ENCODE data around the gene CXXC5. TPM values are rescaled to one million over a fixed set of nuclear protein-coding genes. Genes with fewer than 3 reads are reported as not detected.

Gene CXXC5
- total and polyA plus RNA-seq, 2 experiments from 2014 or later, result 81.4 to 168 TPM

GRCh38 chr5:139636975-139637408, 11.2 kb upstream of the CXXC5 start:
- Histone ChIP-seq H2AFZ (no peak overlapping the region), H3F3A (ENCODE audit: insufficient read depth) (peaks cover 25% of the 10 kb centered on the region), H3K36me3 (ENCODE audit: low read depth) (no peaks in the 10 kb centered on the region), H3K9ac (peak overlapping the region; percentile 94), H3K9me3 (ENCODE audit: low read depth) (no peaks in the 10 kb centered on the region), H3K4me1 (ENCODE audit: insufficient read depth) (peaks cover 35% of the 10 kb centered on the region), H3K4me2 (ENCODE audit: unreplicated experiment) (peak overlapping the region; percentile 68), H3K4me3 (peak overlapping the region; percentile 68), H3K79me2 (ENCODE audit: insufficient read depth) (peaks cover 13% of the 10 kb centered on the region; the same call in 1 of the 2 replicates), H4K20me1 (ENCODE audit: insufficient read depth) (no peaks in the 10 kb centered on the region), H3K27me3 (replicated peaks; ENCODE audit: insufficient read depth) (no peaks in the 10 kb centered on the region), H3K9me2 (ENCODE audit: insufficient read depth) (no peaks in the 10 kb centered on the region), H3K27ac (peak overlapping the region; percentile 99)
- no peak for TF ChIP-seq EZH2 (IDR thresholded peaks at IDR 0.05; ENCODE audit: insufficient read depth, poor library complexity, severe bottlenecking)
- TF ChIP-seq EZH2phosphoT487 (IDR thresholded peaks at IDR 0.05; ENCODE audit: insufficient read depth, low read depth), result no peak
- whole genome bisulfite sequencing, 2 experiments (ENCODE audit: low coverage in 1 of 2, low lambda C conversion rate in 2 of 2, missing lambda C conversion rate in 2 of 2), result 0% methylated on average over 3 to 6 of the region's 6 CpGs
- in situ Hi-C loops (cut with MboI), result no loop called here
- DNase-seq, result peak; percentile 64

GRCh38 chr5:139637438-139638089, 10.6 kb upstream of the CXXC5 start:
- peaks cover 13% of the 10 kb centered on the region; the same call in 1 of the 2 replicates for H3K79me2 ChIP-seq (ENCODE audit: insufficient read depth)
- H3F3A ChIP-seq (ENCODE audit: insufficient read depth), result peaks cover 23% of the 10 kb centered on the region
- H3K9ac ChIP-seq, result peak overlapping the region; percentile 94
- H3K4me3 ChIP-seq, result peak overlapping the region; percentile 68
- H3K27ac ChIP-seq, result peak overlapping the region; percentile 99
- H3K36me3 ChIP-seq (ENCODE audit: low read depth), result no peaks in the 10 kb centered on the region
- no peaks in the 10 kb centered on the region for H4K20me1 ChIP-seq (ENCODE audit: insufficient read depth)
- in situ Hi-C loops (cut with MboI), result no loop called here
- H3K27me3 ChIP-seq (replicated peaks; ENCODE audit: insufficient read depth), result no peaks in the 10 kb centered on the region
- no peaks in the 10 kb centered on the region for H3K9me2 ChIP-seq (ENCODE audit: insufficient read depth)
- WGBS, 2 experiments (ENCODE audit: low coverage in 1 of 2, low lambda C conversion rate in 2 of 2, missing lambda C conversion rate in 2 of 2), result 0 to 2% methylated on average over 41 to 46 of the region's 62 CpGs
- peak overlapping the region; percentile 68 for H3K4me2 ChIP-seq (ENCODE audit: unreplicated experiment)
- DNase-seq, result peak; percentile 93
- H3K4me1 ChIP-seq (ENCODE audit: insufficient read depth), result peaks cover 35% of the 10 kb centered on the region
- no peaks in the 10 kb centered on the region for H3K9me3 ChIP-seq (ENCODE audit: low read depth)
- H2AFZ ChIP-seq, result peak overlapping the region; percentile 65
- TF ChIP-seq EZH2 (IDR thresholded peaks at IDR 0.05; ENCODE audit: insufficient read depth, poor library complexity, severe bottlenecking), result no peak
- no peak for TF ChIP-seq EZH2phosphoT487 (IDR thresholded peaks at IDR 0.05; ENCODE audit: insufficient read depth, low read depth)

- peaks cover 35% of the 10 kb centered on the region for H3K4me1 ChIP-seq (ENCODE audit: insufficient read depth)
These were observed 9.9 kb upstream of the CXXC5 start for GRCh38 chr5:139638090-139638735.

GRCh38 chr5:139638736-139639618, 9.2 kb upstream of the CXXC5 start:
- Histone ChIP-seq H3K9me3 (ENCODE audit: low read depth) (no peaks in the 10 kb centered on the region), H3K27me3 (replicated peaks; ENCODE audit: insufficient read depth) (no peaks in the 10 kb centered on the region), H3K36me3 (ENCODE audit: low read depth) (no peaks in the 10 kb centered on the region), H3K79me2 (ENCODE audit: insufficient read depth) (peaks cover 8% of the 10 kb centered on the region; the same call in 1 of the 2 replicates), H3K9ac (peak overlapping the region; percentile 94), H2AFZ (no peak overlapping the region; the same call in 1 of the 2 replicates), H3K4me1 (ENCODE audit: insufficient read depth) (peaks cover 35% of the 10 kb centered on the region), H3F3A (ENCODE audit: insufficient read depth) (peaks cover 23% of the 10 kb centered on the region), H4K20me1 (ENCODE audit: insufficient read depth) (no peaks in the 10 kb centered on the region), H3K27ac (peak overlapping the region; percentile 99), H3K4me2 (ENCODE audit: unreplicated experiment) (peak overlapping the region; percentile 68), H3K4me3 (no peak overlapping the region), H3K9me2 (ENCODE audit: insufficient read depth) (no peaks in the 10 kb centered on the region)
- in situ Hi-C loops (cut with MboI), result no loop called here
- no peak for TF ChIP-seq EZH2phosphoT487 (IDR thresholded peaks at IDR 0.05; ENCODE audit: insufficient read depth, low read depth)
- TF ChIP-seq EZH2 (IDR thresholded peaks at IDR 0.05; ENCODE audit: insufficient read depth, poor library complexity, severe bottlenecking), result no peak
- no peak for DNase-seq
- WGBS, 2 experiments (ENCODE audit: low coverage in 1 of 2, low lambda C conversion rate in 2 of 2, missing lambda C conversion rate in 2 of 2), result 65 to 66% methylated on average over 12 of the region's 12 CpGs

More at GRCh38 chr5:139638090-139638735, 9.9 kb upstream of the CXXC5 start:
- Histone ChIP-seq H3K36me3 (ENCODE audit: low read depth) (no peaks in the 10 kb centered on the region), H3K4me2 (ENCODE audit: unreplicated experiment) (peak overlapping the region; percentile 68), H3K27ac (peak overlapping the region; percentile 99), H3K27me3 (replicated peaks; ENCODE audit: insufficient read depth) (no peaks in the 10 kb centered on the region), H3K9me3 (ENCODE audit: low read depth) (no peaks in the 10 kb centered on the region), H3F3A (ENCODE audit: insufficient read depth) (peaks cover 23% of the 10 kb centered on the region), H3K9me2 (ENCODE audit: insufficient read depth) (no peaks in the 10 kb centered on the region), H3K4me3 (peak overlapping the region; percentile 68), H4K20me1 (ENCODE audit: insufficient read depth) (no peaks in the 10 kb centered on the region), H3K9ac (peak overlapping the region; percentile 94), H2AFZ (peak overlapping the region; percentile 65), H3K79me2 (ENCODE audit: insufficient read depth) (peaks cover 13% of the 10 kb centered on the region; the same call in 1 of the 2 replicates)
- in situ Hi-C loops (cut with MboI), result no loop called here
- no peak for TF ChIP-seq EZH2phosphoT487 (IDR thresholded peaks at IDR 0.05; ENCODE audit: insufficient read depth, low read depth)
- no peak for TF ChIP-seq EZH2 (IDR thresholded peaks at IDR 0.05; ENCODE audit: insufficient read depth, poor library complexity, severe bottlenecking)
- WGBS, 2 experiments (ENCODE audit: low coverage in 1 of 2, low lambda C conversion rate in 2 of 2, missing lambda C conversion rate in 2 of 2), result 3 to 5% methylated on average over 22 to 23 of the region's 23 CpGs
- peak; percentile 92 for DNase-seq

Measured in GM23248 (cell line).